ENCODE results near the gene SDS.

SDS gene

DNA sequence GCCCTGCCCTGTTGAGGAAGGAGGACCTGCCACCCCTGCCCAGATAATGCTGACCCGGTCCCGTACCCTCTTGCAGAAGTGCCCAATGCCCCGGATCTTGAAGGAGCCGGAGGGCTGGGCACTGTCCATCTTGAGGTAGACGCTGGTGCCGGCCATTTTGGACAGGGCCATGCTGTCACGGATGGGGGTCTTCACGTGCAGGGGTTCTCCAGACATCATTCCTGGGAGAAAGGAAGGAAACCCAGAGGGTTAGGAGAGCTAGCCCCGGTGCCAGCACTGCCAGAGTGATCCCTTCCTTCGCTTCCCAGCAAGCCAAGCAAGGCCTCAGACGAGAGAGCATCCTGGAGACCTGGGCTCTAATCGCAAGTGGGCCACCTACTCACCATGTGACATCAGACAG, 4.2 kb downstream of the SDS start:
- no peak for DNase-seq (ENCODE audit: low spot score)

DNA sequence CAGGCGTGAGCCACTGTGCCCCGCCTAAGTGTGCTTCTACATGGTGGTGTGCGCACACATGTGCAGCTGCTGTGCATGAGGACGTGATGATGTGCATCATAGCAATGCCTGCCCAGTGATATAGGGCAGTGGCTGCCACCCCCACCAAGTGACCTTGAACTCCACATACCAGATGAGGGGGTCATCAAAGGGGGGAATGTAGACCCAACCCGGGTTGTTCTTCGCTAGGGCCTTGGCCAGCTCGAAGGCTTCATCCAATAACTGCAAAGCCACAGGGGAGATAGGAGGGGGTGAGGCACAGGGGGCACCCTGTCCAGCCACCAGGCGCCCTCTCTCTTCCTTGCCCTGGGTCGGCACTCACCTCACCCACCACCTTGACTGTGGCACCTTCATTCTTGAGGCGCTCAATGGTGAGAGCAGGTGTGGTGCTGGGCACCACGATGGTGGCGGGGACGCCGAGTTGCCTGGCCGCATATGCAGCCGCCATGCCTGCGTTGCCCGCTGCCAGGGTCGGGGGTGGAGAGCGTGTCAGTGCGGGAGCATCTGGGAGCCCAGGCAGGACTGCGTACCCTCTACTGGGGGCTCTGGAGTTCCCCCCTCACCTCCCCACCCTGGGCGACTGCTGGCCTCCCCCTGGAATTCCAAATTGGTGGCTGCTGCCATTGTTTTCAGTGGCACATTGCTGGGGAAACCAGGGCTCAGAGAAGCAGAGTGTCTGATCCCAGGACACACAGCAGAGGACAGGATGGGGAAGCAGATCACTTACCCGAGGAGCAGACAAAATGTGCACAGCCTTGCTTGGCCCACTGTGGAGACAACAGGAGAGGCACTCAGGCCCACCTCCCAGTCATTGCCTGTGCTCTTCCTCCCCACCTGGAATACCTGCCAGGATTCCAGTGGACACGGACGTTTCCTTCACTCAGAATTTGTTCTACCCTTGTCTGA, 5.1 kb downstream of the SDS start:
- no peak for DNase-seq (ENCODE audit: low spot score)

DNA sequence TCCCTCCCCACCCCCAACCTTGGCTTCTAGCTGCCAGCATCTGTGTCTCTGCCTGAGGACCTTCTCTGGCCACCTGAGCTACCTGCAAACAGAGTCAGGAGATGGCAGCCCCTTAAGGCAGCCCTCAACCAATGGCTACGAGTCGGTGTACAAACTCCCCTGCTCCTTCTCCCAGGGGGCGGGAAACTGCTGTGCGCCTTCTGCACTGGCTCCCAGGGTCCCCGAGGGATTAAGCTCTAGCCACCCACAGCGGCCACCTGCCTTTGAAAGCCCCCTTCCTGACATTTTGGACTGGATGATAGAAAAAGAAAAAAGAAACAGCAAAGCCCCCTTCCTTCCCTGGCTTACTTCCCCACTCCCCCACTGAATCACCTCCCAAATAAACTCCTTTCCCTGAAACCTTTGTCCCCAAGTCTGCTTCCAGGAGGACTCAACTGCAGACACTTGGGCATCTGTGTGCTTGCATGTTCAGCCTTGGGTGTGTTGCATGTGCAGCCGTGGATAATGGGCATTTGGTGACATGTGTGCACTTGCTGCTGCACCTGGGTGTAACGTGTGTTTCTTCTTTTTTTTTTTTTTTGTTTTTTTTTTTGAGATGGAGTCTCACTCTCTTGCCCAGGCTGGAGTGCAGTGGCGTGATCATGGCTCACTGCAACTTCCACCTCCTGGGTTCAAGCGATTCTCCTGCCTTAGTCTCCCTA, 6.0 kb downstream of the SDS start:
- no peak for DNase-seq (ENCODE audit: low spot score)

DNA sequence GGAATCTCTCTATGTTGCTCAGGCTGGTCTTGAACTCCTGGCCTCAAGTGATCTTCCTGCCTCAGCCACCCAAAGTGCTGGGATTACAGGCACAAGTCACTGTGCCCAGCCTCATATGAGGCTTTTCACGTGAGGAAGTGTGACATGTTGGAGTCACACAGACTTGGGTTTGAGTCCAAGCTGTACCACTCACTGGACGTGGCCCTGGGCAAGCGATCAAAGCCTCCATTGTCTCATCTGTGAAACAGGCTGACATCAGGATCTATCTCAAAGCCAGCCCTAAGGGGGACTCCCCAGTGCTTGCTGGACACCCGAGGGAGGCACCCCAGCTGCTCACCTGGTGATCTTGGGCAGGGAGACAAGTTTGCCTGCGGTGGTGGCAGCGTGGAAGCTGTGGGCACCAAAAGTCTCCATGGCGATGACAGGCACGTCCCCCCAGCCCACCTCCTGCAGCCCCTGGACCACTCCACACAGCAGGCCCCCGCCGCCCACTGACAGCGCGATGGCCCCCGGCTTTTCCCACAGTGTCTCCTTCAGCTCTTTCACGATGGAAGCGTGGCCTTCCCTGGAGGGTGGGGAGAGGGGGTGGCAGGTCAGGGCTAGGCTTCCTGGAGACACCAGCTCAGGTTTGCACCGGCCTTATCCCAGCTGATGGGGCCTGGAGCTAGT, 6.7 kb downstream of the SDS start:
- DNase-seq (ENCODE audit: low spot score): no peak

DNA sequence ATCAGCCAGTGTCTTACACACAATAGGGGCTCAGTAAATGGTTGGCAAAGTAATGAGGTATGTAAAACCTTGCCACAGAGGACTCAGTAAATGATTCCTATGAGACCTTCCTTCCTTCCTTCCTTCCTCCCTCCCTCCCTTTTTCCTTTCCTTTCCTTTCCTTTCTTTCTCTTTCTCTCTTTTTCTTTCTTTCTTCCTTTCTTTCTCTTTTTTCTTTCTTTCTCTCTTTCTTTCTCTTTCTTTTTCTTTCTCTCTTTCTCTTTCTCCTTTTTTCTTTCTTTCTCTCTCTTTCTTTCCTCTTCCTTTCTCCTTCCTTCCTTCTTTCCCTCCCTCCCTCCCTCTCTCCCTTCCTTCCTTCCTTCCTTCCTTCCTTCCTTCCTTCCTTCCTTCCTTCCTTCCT, 7.5 kb downstream of the SDS start:
- no peak for DNase-seq (ENCODE audit: low spot score)

DNA sequence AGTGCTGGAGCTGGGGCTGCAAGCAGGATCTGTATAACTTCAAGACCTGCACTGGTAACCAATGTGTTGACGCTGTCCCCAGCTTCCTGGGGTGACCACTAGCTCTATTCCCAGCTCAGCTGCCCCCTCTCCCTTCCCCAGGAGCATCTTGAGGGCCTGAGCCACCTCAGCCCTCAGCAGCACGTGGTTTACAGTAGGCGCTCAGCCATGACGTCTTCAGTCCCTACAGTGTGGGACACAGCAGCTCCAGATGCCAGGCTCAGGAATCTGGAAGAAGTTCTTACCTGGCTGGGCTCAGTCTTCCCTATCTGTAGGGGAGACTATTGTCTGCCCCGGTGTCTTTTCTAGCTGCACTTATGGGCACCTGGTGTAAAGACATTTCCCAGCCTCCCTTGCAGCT, 8.6 kb downstream of the SDS start:
- no peak for DNase-seq (ENCODE audit: low spot score)

DNA sequence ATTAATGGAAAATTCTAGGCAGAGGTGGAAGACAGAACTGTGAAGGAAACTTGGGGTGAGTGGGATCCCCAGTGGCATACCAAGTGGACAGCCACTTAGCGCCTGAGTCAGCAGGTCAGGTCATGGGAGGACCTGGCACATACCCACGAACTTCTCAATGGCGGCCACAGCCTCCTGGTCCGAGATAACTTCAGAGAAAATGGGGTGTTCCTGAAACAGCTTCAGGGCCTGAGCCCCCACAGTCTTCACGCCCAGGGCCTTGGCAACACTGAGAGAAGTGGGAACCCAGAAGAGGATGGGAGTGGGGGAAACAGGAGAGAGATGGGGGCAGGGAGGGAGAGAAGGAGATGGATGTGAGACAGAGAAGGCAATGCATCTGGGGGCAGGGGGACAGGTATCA, 9.9 kb downstream of the SDS start:
- DNase-seq (ENCODE audit: low spot score): no peak

DNA sequence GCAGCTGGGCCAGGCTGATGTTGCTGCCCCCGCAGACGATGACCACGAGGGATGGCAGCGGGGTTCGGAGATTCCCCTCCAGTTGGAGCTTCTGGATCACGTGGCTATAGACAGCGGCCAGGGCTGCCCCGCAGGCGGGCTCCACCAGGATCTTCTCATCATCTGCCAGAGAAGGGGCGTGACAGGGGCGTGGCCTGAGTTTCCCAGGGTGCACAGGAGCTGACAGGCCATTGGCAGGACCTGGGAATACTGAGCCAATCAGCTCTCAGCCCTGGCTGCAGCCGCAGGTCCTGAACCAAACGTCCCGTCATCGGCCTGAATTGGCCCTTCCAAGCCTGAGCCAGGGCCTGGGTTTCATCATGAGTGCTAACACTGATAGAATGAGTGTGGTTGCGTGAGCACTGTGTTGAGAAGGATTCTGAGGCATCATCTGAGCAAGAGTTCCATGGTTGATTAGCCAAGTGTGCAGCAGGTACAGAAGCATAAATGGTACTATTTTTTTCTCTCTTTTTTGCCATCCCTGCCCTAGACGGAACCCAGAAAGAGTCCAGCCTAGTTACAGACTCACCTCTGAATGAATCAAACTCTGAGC, 10.6 kb downstream of the SDS start:
- no peak for DNase-seq (ENCODE audit: low spot score)

DNA sequence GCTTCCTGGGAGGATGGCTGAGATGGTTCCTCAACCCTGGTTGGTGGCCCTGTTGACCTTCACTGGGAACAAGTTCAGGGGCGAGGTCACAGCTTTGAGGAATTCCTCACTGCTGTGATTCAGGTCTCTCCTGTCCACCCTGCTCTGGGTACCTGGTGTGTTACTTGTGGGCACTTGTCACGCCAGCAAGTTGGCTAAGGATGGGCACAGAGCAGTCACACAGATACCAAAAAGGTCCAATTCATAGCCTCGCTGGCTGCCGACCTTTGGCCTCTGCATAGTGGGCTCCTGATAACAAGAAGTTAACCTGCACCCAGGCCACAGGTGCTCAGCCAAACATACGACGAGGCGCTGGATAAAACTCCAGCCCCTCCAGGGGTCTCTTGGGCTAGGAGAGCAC, 11.2 kb downstream of the SDS start:
- DNase-seq (ENCODE audit: low spot score): no peak

DNA sequence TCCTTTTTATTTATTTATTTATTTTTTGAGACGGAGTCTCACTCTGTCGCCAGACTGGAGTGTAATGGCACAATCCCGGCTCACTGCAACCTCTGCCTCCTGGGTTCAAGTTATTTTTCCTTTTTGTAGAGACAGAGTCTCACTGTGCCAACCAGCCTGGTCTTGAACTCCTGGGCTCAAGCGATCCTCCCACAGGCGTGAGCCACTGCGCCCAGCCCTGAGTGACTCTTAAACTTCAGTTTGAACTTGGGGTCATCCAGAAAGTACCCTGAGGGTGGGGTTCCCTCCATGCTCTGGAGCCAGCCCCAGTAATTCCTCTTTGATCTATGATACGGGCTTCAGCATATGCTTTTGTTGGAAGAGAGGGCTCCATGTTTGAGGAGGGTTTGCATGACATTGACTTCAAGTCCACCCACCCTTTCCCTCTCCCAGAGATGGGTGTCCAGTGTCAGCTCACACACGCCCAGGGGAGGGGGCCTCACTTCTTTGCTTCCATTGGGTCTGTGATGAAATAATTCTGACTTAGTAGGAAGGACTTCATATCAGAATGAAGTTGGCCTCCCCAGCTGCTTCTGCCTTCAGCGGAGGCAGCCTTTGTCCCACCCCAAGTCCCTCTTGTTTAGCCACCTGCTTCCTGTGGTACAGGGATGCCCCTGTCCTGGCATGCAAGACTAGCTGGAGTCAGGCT, 11.9 kb downstream of the SDS start:
- DNase-seq (ENCODE audit: low spot score): no peak

DNA sequence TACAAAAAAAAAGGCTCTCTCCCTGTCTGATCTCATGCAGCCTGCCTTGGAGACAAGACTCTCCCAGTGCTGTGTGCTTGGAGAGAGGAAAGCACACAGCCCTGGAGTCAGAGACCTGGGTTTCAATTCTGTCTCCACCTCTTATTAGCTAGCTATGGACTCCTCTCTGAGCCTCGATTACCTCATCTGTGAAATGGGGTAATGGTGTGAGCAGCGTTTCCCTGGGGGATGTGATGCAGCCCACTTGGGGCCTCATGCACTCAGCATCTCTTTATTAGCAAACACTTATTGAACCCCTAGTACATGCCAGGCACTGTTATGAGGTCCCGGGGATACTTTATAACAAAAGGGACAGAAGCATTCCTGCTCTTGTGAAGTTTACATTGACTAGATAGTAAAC, 12.5 kb downstream of the SDS start:
- no peak for DNase-seq (ENCODE audit: low spot score)

DNA sequence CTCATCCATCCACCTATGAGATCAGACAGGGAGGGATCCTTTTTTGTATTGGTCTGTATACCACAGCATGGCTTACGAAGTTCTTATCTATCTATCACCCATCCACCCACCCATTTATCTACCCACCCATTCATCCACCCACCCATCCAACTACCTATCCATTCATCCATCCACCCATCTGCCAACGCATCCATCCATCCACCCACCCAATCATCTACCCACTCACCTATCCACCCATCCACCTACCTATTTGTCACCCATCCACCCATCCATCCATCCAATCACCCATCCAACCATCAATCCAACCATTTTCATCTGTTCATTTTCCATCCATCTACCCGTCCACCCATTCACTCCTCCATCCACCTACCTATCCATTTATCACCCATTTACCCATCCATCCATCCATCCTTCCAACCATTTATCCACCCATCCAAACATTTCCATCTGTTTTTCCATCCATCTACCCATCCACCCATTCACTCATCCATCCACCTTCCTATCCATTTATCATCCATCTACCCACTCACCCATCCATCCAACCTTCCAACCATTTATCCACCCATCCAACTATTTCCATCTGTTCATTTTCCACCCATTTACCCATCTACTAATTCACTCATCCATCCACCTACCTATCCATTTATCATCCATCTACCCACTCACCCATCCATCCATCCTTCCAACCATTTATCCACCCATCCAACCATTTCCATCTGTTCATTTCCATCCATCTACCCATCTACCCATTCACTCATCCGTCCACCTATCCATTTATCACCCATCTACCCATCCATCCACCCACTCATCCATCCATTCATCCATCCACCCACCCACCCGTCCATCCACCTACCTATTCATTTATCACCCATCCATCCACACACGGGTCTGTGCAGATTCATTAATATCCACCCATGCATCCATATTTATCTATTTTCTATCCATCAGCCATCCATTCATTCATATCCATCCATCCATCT, 13.3 kb downstream of the SDS start:
- DNase-seq (ENCODE audit: low spot score): no peak

DNA sequence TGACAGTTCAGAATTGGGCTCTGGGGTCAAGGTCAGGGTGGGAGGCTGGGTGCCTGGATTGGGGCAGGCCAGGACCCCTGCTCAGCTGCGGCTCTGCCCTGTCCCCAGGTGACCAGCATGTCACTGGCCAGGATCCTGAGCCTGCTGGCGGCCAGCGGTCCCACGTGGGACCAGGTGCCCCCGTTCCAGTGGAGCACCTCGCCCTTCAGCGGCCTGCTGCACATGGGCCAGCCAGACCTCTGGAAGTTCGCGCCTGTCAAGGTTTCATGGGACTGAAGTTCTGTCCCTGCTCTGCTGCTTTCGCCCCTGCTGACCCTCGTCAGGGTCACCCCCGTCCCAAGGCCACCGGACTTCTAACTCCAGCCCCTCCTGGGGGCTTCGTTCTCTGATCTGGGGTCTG, 15.3 kb downstream of the SDS start:
- no peak for DNase-seq (ENCODE audit: low spot score)

DNA sequence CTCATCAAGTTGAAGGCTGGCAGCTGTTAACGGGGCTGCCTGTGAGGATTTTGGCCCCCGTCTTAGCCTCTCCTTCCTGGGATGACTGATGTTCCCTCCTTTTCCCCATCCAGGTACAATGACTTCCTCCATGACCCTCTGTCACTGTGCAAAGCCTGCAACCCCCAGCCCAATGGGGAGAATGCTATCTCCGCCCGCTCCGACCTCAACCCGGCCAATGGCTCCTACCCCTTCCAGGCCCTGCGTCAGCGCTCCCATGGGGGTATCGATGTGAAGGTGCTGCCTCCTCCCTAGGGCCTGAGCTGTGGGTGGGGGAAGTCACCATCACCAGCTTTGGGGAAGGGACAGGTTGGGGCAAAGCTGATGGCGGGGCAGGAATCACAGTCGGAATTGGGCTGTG, 16.1 kb downstream of the SDS start:
- no peak for DNase-seq (ENCODE audit: low spot score)

DNA sequence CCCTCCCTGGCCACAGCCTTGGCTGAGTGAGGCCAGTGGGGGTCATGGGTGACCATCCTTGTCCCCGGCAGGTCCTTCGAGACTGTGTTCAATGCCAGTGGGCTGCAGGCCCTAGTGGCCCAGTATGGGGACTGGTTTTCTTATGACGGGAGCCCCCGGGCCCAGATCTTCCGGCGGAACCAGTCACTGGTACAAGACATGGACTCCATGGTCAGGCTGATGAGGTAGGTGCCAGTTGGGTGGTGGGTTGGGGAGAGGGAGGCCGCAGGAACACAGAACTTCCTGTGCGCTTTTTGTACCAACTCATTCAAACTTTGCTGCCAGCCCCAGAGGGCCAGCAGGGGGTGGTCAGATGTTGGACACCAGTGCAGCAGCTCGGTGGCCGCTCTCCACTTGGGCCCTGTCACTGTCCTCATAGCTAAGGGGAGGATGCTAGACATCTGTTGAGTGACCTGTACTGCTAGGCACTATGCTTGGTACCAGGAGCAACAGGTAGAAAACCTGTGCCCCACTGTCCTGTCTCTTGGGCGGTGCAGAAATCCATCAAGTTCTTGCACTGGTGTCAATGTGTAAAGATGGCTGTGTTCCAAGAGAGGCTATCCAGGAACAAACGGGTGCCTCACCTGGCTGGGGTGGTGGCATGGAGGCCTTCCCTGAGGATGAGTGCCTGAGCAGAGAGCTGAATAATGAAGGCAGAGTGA, 16.7 kb downstream of the SDS start:
- no peak for DNase-seq (ENCODE audit: low spot score)

DNA sequence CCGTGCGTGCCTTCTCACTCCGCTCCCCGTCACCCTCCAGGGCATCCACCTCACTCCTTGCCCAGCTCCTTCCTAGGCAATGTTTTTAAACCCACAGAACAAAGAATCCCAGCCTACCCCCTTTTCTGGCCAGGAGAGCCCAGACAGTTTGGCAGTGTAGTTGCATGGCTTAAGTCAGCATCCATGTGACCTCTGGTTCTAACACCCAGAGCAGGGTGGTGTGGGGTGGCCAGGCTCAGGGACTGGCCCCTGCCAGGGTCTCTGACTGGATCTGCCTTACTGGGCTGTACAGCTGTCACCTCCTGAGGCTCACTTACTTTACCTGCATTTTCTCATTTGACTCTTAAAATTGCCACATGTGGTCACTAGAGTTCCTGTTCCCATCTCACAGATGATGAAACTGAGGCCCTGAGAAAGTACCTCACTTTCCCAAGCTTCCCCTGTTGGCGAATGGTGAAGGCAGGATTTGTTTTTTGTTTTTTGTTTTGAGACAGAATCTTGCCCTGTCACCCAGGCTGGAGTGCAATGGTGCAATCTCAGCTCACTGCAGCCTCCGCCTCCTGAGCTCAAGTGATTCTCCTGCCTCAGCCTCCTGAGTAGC, 18.3 kb downstream of the SDS start:
- DNase-seq (ENCODE audit: low spot score): no peak

DNA sequence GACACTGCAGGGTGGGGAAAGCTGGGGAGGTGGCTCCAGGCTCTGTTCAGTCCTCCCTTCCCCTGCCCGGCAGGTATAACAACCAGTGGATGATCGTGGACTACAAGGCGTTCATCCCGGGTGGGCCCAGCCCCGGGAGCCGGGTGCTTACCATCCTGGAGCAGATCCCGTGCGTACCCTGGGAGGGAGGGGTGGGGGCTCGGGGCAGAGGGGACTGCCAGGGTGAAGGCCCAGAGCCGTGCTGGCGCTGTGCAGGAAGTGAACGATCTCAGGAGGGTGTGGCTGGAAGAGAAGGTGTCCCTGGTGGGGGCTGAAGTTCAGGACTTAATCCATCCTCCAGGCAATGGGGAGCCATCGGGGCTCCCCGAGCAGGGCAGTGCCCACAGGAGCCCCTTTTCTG, 18.9 kb downstream of the SDS start:
- no peak for DNase-seq (ENCODE audit: low spot score)

DNA sequence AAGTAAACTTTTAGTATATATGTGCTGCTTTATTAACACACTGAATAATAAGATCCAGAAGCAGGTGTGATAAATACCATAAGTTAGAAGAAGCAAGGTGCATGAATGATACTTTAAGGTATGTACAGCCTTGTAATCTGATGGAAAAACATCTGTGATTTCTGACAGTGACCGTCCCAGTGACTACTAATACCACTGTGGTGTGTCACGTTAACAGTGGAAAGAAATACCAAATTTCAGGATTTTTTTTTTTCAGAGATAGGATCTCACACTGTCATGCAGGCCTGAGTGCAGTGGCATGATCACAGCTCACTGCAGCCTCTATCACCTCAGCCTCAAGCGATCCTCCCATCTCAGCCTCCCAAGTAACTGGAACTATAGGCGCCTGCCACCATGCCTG, 21.5 kb downstream of the SDS start:
- no peak for DNase-seq (ENCODE audit: low spot score)

DNA sequence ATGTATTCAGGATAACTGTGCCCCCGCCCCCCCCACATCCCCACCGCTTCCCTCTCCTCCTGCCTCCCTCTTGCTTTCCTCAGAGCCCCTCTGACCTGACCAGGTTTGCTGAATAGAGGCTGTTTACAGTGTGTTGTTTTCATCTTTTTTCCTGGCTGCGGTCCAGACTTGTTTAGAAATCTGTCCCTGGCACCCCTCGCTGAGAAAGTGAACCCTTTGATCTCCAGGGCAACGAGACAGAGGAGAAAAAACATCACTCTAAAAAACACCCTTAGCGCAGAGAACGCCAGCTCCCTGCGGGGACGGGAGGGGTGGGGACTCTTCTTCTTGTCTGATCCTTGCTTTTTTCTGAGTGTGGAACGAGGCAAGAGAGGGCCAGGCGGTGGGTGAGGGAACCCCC, 22.5 kb downstream of the SDS start:
- no peak for DNase-seq (ENCODE audit: low spot score)

DNA sequence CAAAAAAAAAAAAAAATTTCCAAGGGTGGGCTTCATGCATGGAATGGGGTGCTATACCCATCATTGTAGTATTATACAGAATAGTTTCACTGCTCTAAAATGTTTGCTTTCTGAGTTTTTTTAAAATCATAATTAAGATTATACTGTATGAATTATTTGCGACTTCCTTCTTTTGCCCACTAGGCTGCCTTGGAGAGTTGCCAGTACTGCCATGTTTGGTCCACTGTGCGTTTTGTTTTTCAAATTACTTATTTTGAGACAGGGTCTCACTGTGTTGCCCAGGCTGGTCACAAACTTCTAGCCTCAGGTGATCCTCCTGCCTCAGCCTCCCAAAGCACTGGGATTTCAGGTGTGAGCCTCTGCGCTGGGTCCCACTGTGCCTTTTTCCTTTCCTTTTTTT, 25.4 kb downstream of the SDS start:
- DNase-seq (ENCODE audit: low spot score): no peak
